GM21360 (cell line): ENCODE results near the gene LACTB.

Experiments used
- ATAC-seq: cut with Tn5 transposase; IDR thresholded peaks from one replicate; pipeline ENCODE4 v1.9.1; 2021; ENCODE audit warnings: mild to moderate bottlenecking, moderate library complexity; ENCODE audit not compliant: unreplicated experiment

Gene LACTB, protein sequence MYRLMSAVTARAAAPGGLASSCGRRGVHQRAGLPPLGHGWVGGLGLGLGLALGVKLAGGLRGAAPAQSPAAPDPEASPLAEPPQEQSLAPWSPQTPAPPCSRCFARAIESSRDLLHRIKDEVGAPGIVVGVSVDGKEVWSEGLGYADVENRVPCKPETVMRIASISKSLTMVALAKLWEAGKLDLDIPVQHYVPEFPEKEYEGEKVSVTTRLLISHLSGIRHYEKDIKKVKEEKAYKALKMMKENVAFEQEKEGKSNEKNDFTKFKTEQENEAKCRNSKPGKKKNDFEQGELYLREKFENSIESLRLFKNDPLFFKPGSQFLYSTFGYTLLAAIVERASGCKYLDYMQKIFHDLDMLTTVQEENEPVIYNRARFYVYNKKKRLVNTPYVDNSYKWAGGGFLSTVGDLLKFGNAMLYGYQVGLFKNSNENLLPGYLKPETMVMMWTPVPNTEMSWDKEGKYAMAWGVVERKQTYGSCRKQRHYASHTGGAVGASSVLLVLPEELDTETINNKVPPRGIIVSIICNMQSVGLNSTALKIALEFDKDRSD

DNA sequence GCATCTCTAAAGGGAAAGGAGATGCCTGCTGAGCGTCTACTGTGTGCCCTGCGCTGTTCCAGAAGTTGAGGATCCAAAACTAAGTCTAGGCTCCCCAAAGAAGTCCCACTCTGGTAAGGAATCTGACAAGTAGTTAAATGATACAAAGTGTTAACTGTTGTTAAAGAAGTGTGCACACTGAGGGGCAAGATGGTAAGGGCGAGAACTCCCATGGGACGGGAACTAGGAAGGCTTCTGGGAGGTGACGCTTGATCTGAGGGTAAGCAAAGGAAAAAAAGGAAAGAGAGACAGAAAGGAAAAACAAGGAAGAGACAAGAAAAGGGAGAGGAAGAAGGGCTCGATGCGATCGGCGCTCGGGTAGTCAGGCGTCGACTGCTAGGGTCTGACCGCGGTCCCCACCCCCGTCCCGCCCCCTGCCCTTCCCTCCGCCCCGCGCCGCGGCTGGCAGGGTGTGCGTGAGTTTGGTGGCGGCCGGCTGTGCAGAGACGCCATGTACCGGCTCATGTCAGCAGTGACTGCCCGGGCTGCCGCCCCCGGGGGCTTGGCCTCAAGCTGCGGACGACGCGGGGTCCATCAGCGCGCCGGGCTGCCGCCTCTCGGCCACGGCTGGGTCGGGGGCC, at the start of gene LACTB:
TSS of gene LACTB (plus strand) at position 480 of the 620 bp plus-strand sequence. CDS start at position 491, 11 bp downstream.
- peak; percentile 58 for ATAC-seq

DNA sequence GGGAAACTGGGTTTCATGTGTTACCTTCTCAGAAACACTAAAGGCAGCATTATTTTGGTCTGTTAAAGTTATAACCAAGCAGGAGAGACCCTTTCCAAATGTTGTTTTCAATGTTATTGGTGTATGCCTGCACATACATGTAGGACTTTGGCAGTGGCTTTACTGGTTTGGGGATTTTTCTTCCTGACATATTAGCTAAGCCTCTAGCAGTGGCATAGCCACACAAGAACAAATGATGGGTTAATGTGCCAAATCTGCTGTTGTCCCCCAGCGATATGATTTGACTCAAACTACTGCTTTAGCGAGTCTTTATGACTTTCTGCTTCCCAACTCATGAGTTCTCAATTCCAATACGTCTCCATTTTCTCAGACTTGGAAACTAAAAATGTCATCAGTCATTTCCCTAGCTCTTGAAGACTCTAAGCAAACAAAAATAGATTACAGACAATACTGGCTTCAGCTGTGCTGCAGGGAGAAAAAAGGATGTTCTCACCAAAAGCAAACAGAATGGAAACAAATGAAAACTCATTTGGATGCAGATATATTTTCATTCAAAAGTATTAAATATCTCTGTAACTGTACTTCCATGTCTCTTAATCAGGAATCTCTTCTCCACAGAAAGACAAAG, 49.5 kb upstream of the LACTB start:
- ATAC-seq = no peak

DNA sequence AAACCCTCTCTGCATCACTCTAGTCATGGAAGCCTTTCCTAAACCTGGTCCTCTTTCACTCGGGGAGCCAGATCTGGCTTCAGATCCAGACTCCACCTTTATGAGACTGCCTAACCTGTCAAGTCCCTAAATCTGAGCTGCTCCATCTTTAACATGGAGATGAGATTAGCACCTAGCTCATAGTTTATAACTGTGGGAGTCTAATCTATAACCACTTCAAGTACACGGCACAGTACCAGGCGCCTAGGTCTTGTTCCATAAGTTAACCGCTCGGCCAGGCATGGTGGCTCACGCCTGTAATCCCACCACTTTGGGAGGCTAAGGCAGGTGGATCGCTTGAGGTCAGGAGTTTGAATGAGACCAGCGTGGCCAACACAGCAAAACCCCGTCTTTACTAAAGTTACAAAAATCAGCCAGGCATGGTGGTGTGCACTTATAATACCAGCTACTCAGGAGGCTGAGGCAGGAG, 48.8 kb upstream of the LACTB start:
- ATAC-seq = no peak

DNA sequence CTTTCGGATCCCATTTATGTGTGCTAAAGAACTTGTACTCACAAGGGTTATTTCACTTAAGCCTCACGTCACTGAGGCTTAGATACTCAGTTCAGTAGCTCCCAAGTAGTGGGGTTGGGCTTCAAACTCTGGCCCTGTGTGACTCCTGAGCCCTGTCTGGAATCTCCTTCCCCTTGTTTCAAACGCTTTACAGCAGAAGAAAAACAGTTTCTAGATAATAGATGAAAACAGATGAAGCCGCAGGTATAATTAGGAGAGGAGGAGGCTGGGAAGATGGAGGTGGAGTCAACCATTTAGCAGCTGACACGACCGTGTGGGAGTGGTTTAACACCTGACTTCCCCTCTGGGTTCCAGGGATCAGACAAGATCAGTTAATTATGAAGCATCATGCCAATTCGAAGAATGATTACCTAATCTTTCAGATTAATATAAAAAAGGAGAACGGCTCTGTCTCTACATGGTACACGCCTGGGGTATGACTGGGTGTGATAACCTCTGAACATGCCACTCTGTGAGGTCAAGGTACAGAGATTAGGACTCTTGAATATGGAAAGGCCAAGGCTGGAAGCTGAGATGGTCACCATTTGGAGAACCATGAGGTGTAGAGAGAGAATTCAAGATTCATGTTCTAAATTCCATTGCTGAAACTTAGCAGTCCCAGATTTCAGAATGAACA, 48.0 kb upstream of the LACTB start:
- no peak for ATAC-seq

DNA sequence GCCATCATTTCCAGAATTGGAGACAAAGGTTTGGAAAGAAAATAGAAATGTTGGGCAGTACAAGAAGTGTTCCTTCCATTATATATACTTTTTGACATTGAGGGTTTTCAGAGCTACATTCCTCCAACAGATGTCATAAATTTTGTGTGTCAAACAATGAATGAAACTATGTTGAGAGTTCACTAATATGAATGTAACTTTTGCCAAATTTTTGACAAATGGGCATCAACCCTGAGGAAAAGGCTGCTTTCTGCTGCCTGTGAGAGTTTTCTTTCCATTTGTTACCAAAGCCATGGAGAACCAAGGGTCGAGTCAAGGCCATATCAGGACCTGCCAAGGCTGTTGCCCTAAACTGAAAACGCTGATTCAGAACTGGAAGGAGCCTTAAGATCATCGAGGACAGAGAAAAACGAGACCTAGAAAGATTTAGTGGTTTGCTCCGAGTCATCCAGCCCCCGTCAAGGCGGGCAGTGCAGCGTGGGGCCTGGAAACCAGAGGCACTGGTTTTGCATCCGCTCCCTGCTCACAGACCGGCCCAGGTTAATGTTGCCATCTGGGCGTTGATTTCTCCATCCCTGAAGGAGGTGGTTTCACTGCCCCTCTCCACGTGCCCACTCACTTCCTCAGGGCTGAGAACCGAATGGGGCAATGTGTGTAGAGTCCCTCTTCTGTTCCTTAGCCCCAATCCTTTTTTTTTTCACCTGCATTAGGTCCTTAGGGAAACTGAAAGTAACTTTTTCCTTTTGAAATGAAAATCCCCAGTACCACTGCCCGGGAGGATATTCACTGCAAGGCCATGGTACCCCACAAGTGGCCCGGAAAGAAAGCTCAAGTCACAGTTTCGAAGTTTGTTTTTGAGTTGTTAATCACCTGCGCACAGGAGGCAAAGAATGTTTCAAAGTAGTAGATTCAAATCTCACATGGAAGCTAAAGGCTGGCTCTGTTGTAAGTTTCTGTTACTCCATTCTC, 46.4 kb upstream of the LACTB start:
- ATAC-seq = no peak

DNA sequence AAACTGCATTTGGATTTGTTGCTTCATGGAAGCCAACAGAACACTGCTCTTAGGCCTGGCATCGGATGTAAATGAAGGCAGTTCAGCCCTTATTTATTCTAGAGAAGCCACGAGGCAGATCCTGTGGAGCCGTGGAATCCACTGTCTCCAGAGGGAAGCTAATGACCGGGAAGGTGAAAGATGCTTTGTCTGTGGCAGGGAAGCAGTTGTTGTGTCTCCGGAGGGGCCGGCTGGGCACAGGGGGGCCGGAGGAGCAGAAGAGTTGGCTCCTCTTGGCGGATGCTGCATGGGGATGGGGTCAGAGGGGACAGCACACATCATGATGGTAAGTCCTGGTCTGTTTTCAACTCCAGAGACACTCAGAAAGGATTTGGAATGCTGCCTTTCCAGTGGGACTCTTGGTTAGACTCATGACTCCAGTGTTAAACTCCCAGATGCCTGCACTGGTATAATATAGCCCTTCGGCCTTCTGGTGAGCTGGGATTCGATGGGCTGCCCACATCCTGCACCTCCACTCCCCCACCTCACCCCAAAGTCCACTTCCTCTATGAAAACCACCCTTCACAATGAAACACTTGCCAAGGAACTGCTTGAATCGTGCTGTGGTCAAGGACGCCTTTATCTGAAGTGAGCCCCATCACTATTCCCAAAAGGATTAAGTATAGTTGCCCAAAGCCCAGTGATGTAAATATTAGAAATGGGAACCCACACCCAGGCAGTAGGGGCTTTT, 45.5 kb upstream of the LACTB start:
- ATAC-seq = no peak

DNA sequence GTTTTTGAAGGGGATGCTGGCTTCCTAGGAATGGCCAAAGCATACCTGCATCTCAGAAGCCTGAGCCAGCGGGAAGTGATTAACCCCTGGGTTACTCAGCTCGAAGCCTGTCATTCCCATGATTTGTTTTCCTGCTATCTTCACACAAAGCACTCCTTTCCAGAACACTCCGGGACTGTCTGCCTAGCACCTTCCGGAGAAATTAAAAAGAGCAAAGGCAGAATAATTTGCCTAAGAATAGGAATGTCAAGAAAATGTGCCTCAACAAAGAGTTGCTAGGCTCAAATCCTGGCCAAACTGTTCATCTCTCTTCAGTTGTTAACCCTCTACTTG, 45.0 kb upstream of the LACTB start:
- ATAC-seq = no peak

DNA sequence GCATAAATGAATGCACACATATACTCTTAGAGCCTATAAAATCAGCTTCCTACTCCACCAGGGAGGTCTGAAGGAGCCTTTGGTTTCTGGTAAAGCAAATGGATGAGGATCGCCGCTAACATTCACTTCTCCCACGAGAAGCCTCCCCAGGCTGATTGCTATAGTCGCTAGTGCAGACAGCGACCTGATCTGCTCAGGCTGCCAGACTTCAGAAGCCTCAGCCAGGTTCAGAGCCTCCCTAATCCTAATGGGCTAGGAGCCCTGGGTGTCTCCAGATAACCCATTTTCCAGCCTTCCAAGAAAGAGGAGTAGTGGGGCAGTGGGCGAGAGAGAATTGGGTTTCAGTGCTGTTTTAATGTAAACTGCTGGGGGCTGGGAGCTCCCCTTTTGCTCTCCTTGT, 43.7 kb upstream of the LACTB start:
- no peak for ATAC-seq

DNA sequence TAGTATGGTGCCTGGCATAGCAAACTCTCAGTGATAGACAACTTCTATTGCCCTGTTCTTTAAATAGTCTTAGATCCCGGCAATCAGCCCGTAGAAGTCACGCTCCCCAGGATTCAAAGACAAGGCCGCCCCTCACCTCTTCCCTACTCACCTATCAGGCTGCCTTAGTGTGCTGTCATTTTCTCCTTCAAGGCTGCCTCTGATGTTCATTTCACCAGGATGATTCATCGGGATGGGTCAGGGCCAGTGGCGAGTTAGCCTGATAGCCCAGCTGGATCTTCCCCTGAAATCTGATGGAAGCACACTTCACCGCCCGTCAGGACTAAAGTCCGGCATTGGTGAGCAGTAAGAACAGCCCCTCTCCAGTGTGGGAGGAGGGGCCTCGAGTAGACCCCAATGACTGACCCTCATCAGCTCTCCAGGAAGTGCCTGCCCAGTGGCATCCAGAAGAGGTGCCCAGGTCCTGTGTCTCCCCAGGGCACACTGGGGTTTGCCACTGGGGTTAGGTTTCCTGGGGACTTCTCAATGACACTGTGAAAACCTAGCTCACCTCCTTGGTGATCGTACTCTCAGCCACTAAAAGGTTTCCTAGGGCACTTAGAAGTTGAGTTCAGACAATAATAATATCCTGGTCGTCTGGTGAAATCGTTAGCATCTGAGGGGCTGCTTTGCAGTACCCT, 41.6 kb upstream of the LACTB start:
- no peak for ATAC-seq

DNA sequence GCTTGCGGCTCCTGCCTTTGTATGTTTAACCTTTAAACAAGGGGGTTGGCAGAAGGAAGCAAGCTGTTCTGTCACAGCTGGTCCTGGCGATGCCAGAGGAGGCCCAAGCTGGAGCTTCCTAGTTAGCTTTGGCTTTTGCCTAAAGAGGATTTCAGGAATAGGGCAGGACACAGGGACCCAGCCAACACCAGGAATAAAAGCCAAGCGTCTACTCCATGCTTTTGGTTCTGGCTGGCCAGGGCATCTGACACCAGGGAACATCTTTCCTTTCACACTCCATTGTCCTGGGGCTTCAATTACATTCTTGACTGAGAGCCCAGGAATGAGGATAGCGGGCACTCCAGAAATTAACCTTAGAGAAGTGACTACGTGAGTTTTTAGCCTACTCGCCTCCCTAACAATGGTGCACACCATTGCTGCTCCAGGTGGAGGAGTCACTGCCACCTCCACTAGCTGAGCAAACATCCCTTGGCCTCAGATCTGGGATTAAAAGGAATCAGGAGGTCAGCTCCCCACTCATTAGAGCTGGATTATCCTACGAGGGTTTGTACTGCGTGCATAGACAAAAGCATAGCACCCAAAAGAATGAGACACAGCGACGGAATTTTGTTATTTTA, 40.9 kb upstream of the LACTB start:
- no peak for ATAC-seq

DNA sequence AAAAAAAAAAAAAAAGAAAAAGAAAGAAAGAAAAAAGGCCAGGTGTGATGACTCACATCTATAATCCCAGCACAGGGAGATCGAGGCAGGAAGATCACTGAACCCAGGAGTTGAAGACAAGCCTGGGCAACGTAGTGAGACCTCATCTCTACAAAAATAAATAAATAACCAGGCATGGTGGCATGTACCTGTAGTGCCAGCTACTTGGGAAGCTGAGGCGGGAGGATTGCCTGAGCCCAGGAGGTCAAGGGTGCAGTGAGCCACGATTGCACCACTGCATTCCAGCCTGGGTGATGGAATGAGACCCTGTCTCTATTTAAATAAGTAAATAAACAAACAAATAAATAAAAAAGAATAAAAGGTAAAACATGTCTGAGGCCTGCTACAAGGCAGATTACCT, 39.3 kb upstream of the LACTB start:
- no peak for ATAC-seq

DNA sequence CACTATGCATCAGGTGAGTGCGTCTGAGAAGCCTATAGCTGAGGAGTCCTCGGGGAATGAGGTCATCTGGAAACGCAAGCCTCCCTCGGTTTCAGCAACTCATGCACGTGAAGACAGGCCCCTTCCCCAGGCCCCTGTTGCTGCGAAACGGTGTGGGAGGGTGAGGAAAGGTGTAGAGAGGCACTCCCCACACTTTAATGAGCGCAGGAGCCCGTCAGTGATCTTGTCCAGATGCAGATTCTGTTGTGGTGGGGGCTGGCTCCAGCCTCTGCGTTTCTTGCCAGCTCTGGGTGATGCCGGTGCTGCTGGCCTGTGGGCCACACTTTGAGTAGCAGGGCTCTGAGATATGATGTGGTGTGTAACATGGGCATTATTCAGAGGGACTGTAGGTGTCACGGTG, 38.6 kb upstream of the LACTB start:
- no peak for ATAC-seq

DNA sequence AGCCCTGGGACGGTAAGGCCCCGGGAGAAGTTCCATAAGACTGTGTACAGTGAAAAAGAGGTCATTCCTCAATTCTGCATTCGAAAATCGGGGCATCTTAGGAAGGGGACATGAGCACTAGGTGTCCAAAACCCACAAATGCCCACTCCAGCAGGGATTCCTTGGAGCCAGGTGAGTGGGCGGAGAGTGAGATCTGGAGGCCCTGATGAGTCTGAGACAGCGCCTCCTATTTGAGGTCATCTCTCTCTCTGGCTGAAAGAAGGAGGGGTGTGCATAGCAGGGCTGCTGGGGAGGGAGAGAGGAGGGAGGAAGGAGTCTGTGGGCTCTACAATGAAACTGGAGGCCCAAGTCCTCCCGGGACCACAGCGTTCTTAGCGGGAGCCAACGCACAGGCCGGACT, 38.1 kb upstream of the LACTB start:
- no peak for ATAC-seq

DNA sequence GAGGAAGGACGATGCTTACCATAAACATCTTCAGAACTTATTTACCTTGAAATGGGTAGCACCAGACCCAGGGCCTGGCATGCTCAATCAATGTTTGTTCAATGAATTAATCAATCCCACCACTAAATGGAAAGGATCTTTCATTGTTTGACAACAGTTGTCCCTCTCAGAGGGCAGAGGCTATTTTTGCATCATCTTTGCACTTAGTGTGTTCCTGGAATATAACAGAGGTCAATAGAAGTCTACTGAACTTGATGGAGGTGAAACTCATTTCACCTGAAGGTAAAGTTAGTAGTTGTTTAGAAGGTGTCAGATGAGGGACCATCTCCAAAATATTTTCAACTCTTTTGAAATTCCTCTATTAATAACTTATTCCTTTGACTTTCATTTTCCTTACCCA, 36.9 kb upstream of the LACTB start:
- no peak for ATAC-seq

DNA sequence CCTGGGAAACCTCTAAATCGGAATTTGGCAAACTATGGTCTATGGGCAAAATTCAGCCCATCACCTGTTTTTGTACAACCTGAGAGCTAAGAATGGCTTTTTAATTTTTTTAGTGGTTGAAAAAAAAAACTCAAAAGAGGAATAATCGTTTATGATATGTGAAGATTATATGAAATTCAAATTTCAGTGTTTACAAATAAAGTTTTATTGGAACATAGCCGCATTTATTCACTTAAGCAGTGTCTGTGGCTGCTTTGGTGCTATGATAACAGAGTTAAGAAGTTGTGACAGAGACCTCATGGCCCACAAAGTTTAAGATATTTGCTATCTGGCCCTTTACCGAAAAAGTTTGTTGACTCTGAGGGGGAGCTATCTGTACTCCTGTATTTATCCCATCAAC, 36.4 kb upstream of the LACTB start:
- no peak for ATAC-seq

DNA sequence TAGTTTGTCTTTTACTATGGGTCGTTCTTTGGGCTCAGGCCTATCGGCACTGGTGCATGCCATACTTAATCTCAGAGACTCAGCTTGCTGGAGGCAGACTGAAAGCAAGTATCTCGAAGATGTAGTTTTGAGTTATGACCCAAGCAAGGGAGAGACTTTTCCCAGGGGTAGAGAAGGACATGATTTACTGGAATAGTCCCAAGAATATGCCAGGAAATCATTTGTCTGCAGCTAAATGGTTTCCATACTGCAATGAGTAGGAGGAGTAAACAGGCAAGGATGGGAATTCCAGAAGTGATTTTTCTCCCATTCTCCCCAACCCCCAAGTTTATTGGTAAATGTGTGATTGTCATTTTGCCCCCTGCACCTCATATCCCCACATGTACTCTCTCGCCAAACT, 35.4 kb upstream of the LACTB start:
- ATAC-seq = no peak

DNA sequence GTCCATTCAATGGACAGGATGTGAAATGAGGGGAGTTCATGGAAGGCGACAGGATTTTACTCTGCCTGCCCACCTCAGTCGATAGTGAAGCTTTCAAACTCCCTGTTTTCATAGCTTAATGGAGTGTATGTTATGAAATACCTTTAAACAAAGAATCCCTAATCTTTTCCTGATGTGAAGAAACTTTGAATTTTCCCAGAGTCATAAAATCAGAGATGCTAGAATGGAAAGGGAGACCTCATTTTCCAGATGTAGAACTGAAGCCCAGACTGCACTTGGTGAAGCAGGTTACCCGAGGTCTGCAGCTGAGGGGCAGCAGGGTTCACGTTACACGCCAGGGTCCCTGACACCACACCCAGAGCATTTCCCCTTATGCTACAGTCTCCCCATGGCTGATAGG, 34.7 kb upstream of the LACTB start:
- ATAC-seq = no peak

DNA sequence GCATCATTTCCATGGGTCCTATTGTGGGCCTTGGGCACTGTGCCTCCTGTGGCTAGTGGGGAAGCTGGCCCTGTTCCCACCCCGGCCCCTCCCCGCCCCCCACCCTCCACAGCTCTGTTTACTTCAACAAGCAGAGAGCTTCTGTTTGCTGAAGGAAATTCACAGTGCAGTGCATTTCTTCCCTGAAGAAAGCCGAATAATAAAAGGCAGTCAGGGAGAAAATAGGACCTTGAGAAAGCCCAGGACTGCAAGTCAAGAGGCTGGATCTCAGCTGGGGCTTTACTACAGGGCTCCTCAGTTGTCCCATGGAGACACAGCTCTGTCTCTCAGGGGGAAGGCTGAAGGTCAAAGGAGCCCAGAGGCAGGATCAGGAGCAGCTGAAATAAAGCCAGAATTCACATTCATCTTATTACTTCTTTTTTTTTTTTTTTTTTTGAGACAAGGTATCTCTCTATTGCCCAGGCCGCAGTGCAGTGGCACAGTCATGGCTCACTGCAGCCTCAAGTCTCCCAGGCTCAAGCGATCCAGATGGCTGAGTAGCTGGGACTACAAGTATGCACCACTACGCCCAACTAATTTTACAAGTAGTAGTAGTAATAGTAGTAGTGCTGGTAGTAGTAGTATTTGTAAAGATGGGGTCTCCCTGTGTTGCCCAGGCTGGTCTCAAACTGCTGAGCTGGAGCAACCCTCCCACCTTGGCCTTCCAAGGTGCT, 33.0 kb upstream of the LACTB start:
- no peak for ATAC-seq
